RWPE1 (cell line): Measurements from ENCODE around the gene LGALS7.
A peak's percentile ranks its signal among the peaks of the same experiment; 100 is the strongest.
"Not testable (repeated sequence)": the region's sequence is repeated elsewhere in the genome, so short reads cannot be mapped to it uniquely, and the experiment has no call there.

Experiments
- CTCF ChIA-PET: fragments of 350-600 bp; sonication (Branson Sonifier 250); formaldehyde crosslinking; extraction: SDS; loops from one replicate; lab custom pipeline; 2021; lab: Yijun Ruan, JAX
- POLR2A ChIA-PET: fragments of 400-600 bp; formaldehyde crosslinking; extraction: SDS; loops from one replicate; lab custom pipeline; 2020; ENCODE audit warnings: antibody characterized with exemption; ENCODE audit not compliant: low non-redundant PET; lab: Yijun Ruan, JAX
- DNase-seq: peaks from one replicate; pipeline ENCODE4 v3.0.0; 2012; ENCODE audit warnings: low spot score
- H3K27ac ChIP-seq: fragments of 450-650 bp; 2 replicates; pipeline ENCODE4 v1.5.1; 2017
- CTCF ChIP-seq: fragments of 450-650 bp; conservative IDR thresholded peaks from 2 replicates; pipeline ENCODE4 v1.5.1; 2017; ENCODE audit warnings: low read depth, mild to moderate bottlenecking

LGALS7 gene

GRCh38 chr19:38769635-38770211 is 3.6 kb downstream of the LGALS7 start:
- ChIA-PET CTCF (interaction anchor here (0.6 to 1.4 kb wide), 9 partner anchors 9 to 441 kb away, joined by 3 to 6 read pairs (median 4); partner anchors contain the start of gene ECH1), POLR2A (no interaction called here)
- TF ChIP-seq CTCF, result peak; percentile 77
- H3K27ac ChIP-seq, result no peak overlapping the region; the same call in 1 of the 2 replicates
- peak; percentile 44 for DNase-seq

GRCh38 chr19:38766276-38767047 is 6.9 kb downstream of the LGALS7 start:
- POLR2A ChIA-PET, result no interaction called here
- CTCF ChIA-PET, result interaction anchor here (0.6 to 1.2 kb wide), 2 partner anchors 72 to 221 kb away, joined by 3 to 5 read pairs; no protein-coding TSS in a partner anchor
- no peak overlapping the region for H3K27ac ChIP-seq
- no peak for DNase-seq
- no peak for TF ChIP-seq CTCF

GRCh38 chr19:38765214-38765613 is 8.1 kb downstream of the LGALS7 start:
- DNase-seq, result no peak
- H3K27ac ChIP-seq, result no peak overlapping the region
- CTCF ChIA-PET, result interaction anchor here (0.6 to 0.7 kb wide), 2 partner anchors 77 to 165 kb away, joined by 3 to 8 read pairs; partner anchors contain the start of genes MRPS12 and SARS2
- TF ChIP-seq CTCF, result no peak
- POLR2A ChIA-PET, result interaction anchor here (0.5 kb wide), 1 partner anchor 33 kb away, joined by 7 read pairs; no protein-coding TSS in a partner anchor

GRCh38 chr19:38763795-38764220 is 9.5 kb downstream of the LGALS7 start:
- ChIA-PET CTCF (no interaction called here), POLR2A (no interaction called here)
- TF ChIP-seq CTCF, result no peak
- no peak overlapping the region for H3K27ac ChIP-seq
- DNase-seq, result no peak

- DNase-seq, H3K27ac ChIP-seq, CTCF ChIA-PET, POLR2A ChIA-PET: not testable (repeated sequence)
Observed at GRCh38 chr19:38761884-38762389, 11.4 kb downstream of the LGALS7 start.

- CTCF ChIA-PET, DNase-seq, H3K27ac ChIP-seq: not testable (repeated sequence)
- POLR2A ChIA-PET, result interaction anchor here (0.7 kb wide), 1 partner anchor 111 kb away, joined by 4 read pairs; no protein-coding TSS in a partner anchor
Observed at GRCh38 chr19:38760805-38761517, 12.4 kb downstream of the LGALS7 start.

- no peak for DNase-seq
- H3K27ac ChIP-seq, result no peak overlapping the region
- ChIA-PET CTCF (no interaction called here), POLR2A (no interaction called here)
- no peak for TF ChIP-seq CTCF
Observed at GRCh38 chr19:38759590-38760003, 13.7 kb downstream of the LGALS7 start.

- CTCF ChIA-PET, POLR2A ChIA-PET, H3K27ac ChIP-seq, DNase-seq: not testable (repeated sequence)
Observed at GRCh38 chr19:38754196-38754595, 19.1 kb downstream of the LGALS7 start.

GRCh38 chr19:38753783-38754182 is 19.5 kb downstream of the LGALS7 start:
- POLR2A ChIA-PET, CTCF ChIA-PET, H3K27ac ChIP-seq, DNase-seq: not testable (repeated sequence)
